ENCODE data around the gene ZNF584. TPM values are rescaled to one million over a fixed set of nuclear protein-coding genes. Genes with fewer than 3 reads are reported as not detected.

Gene ZNF584
- total RNA-seq, result 1 to 10 TPM; 3.4 to 8.3 (median 7.3) TPM

GRCh38 chr19:58408152-58409009 lies at the start of gene ZNF584:
ZNF584 (plus strand) TSS chr19:58408649; CDS start chr19:58409148, 499 bp downstream.
- WGBS, 2 donors (ENCODE audit: low coverage in 1 of 2), result 1 to 2% methylated on average over 8 to 87 of the region's 100 CpGs
- H3K4me1 ChIP-seq, result peaks cover 0 to 18% (median 16%) of the 10 kb centered on the region in 4 donors
- H3K4me3 ChIP-seq, result peak within 1 kb of the TSS; percentile 65 to 82 (median 74)
- intact Hi-C loops (cut with DNase I; ENCODE audit: low total_unique reads) (no loop called here), in situ Hi-C loops (cut with MboI; ENCODE audit: low pct_ligation_motif_present in 1 of 4, low pct_unique_long_range_greater_than_20kb in 1 of 4, low sequenced_read_pairs in 3 of 4) (no loop called here)
- H3K27me3 ChIP-seq, result no peaks in the 10 kb centered on the region
- DNase-seq, result peak; percentile 95
- no peaks in the 10 kb centered on the region for H3K9me3 ChIP-seq
- H3K36me3 ChIP-seq, result no peaks in the 10 kb centered on the region
- TF ChIP-seq POLR2AphosphoS5 (IDR thresholded peaks at IDR 0.05) (peak; percentile 77 to 89 (median 79)), EP300 (IDR thresholded peaks at IDR 0.05; ENCODE audit: low read depth) (no peak), POLR2A (IDR thresholded peaks at IDR 0.05) (peak; percentile 85), CTCF (IDR thresholded peaks at IDR 0.05) (peak in 1 of 5 experiments; percentile 17)
- peak within 1 kb of the TSS; percentile 82 to 91 (median 90) for H3K27ac ChIP-seq

GRCh38 chr19:58361900-58362271 lies 46.6 kb upstream of the ZNF584 start:
- Histone ChIP-seq H3K27me3 (peaks cover under 1% of the 10 kb centered on the region), H3K36me3 (no peaks in the 10 kb centered on the region), H3K4me1 (peaks cover 0 to 10% (median 8%) of the 10 kb centered on the region in 4 donors), H3K27ac (peak overlapping the region; percentile 91 to 96 (median 96)), H3K9me3 (no peaks in the 10 kb centered on the region), H3K4me3 (peak overlapping the region; percentile 63 to 86 (median 68))
- WGBS, 2 donors (ENCODE audit: low coverage in 1 of 2), result 14 to 30% methylated on average over 2 to 28 of the region's 28 CpGs
- intact Hi-C loops (cut with DNase I; ENCODE audit: low total_unique reads), result loop anchor here (1.0 kb wide), 1 partner anchor 35 kb away; no protein-coding TSS in a partner anchor
- no peak for TF ChIP-seq POLR2AphosphoS5 (IDR thresholded peaks at IDR 0.05)
- no peak for TF ChIP-seq CTCF (IDR thresholded peaks at IDR 0.05)
- no peak for TF ChIP-seq EP300 (IDR thresholded peaks at IDR 0.05; ENCODE audit: low read depth)
- DNase-seq, result peak; percentile 57
- in situ Hi-C loops (cut with MboI; ENCODE audit: low pct_ligation_motif_present in 1 of 4, low pct_unique_long_range_greater_than_20kb in 1 of 4, low sequenced_read_pairs in 3 of 4), result no loop called here

- intact Hi-C loops (cut with DNase I; ENCODE audit: low total_unique reads), result loop anchor here (1.0 kb wide), 1 partner anchor 35 kb away; no protein-coding TSS in a partner anchor
Observed at GRCh38 chr19:58362272-58362994, 46.0 kb upstream of the ZNF584 start, which contains the start of gene ZNF497. ZNF497 (minus strand) TSS chr19:58362751; CDS start chr19:58357635, 5,116 bp downstream.

More at GRCh38 chr19:58362272-58362994, 46.0 kb upstream of the ZNF584 start, which contains the start of gene ZNF497:
- Histone ChIP-seq H3K36me3 (no peaks in the 10 kb centered on the region), H3K27me3 (no peaks in the 10 kb centered on the region), H3K27ac (peak within 1 kb of the TSS; percentile 91 to 96 (median 96)), H3K9me3 (no peaks in the 10 kb centered on the region), H3K4me3 (peak within 1 kb of the TSS; percentile 63 to 86 (median 68)), H3K4me1 (peaks cover 0 to 8% (median 6%) of the 10 kb centered on the region in 4 donors)
- peak; percentile 98 for DNase-seq
- TF ChIP-seq POLR2A (IDR thresholded peaks at IDR 0.05), result peak; percentile 77
- peak; percentile 75 to 81 (median 76) for TF ChIP-seq POLR2AphosphoS5 (IDR thresholded peaks at IDR 0.05)
- TF ChIP-seq EP300 (IDR thresholded peaks at IDR 0.05; ENCODE audit: low read depth), result no peak
- TF ChIP-seq CTCF (IDR thresholded peaks at IDR 0.05), result no peak
- WGBS, 2 donors (ENCODE audit: low coverage in 1 of 2), result 0% methylated on average over 70 of the region's 74 CpGs; no CpG with 5 or more reads in 1 of the 2 donors
- in situ Hi-C loops (cut with MboI; ENCODE audit: low pct_ligation_motif_present in 1 of 4, low pct_unique_long_range_greater_than_20kb in 1 of 4, low sequenced_read_pairs in 3 of 4), result no loop called here

All from transverse colon (tissue), 4 donors.